ENCODE results near the gene CCSER1. TPM values are rescaled to one million over a fixed set of nuclear protein-coding genes. Genes with fewer than 3 reads are reported as not detected.

Gene CCSER1
- total RNA-seq, 1 experiment from 2014 or later: 0.05 TPM

- intact Hi-C loops (cut with micrococcal nuclease; ENCODE audit: unreplicated experiment): loop anchor here (5.0 to 10.0 kb wide), 2 partner anchors 263 to 336 kb away; no protein-coding TSS in a partner anchor
- no peak for DNase-seq (ENCODE audit: low read depth, low spot score)
- CTCF ChIA-PET: no interaction called here
Measured at GRCh38 chr4:90290345-90290744, 163.2 kb downstream of the CCSER1 start.

GRCh38 chr4:90292438-90292837 lies 165.2 kb downstream of the CCSER1 start:
- H3K27ac ChIP-seq (ENCODE audit: low read length): no peak overlapping the region
- DNase-seq (ENCODE audit: low read depth, low spot score) (no peak), ATAC-seq (no peak)
- no peak overlapping the region for H3K4me3 ChIP-seq (ENCODE audit: low read depth in 2 of 2, low read length in 2 of 2)
- intact Hi-C loops (cut with micrococcal nuclease; ENCODE audit: unreplicated experiment): loop anchor here (5.0 to 10.0 kb wide), 2 partner anchors 265 to 338 kb away; no protein-coding TSS in a partner anchor
- TF ChIP-seq REST (IDR thresholded peaks at IDR 0.05; ENCODE audit: insufficient read depth in 1 of 2, low read depth in 2 of 2, low read length in 1 of 2): no peak
- TF ChIP-seq TCF7L2 (IDR thresholded peaks at IDR 0.05; ENCODE audit: low read depth, low read length): no peak
- no peak for TF ChIP-seq SIN3A (IDR thresholded peaks at IDR 0.05; ENCODE audit: borderline replicate concordance, insufficient read depth, low read depth, low read length)
- no peak for TF ChIP-seq POLR2AphosphoS5 (IDR thresholded peaks at IDR 0.05; ENCODE audit: low read depth, low read length)
- no peak for TF ChIP-seq CTCF (IDR thresholded peaks at IDR 0.05)
- CTCF ChIA-PET: no interaction called here
- in situ Hi-C loops (cut with HindIII; ENCODE audit: low pct_unique_long_range_greater_than_20kb, low sequenced_read_pairs): no loop called here
- BruUV-seq (replicated peaks): no TSS peak
- H3K9me3 ChIP-seq (ENCODE audit: control insufficient read depth, insufficient read depth, low read depth, low read length): no peaks in the 10 kb centered on the region
- no peaks in the 10 kb centered on the region for H3K36me3 ChIP-seq (ENCODE audit: control insufficient read depth, insufficient read depth, low read length)
- no peaks in the 10 kb centered on the region for H3K4me1 ChIP-seq (ENCODE audit: control insufficient read depth, insufficient read depth, low read length)
- H3K27me3 ChIP-seq (ENCODE audit: control insufficient read depth, insufficient read depth, low read length): no peaks in the 10 kb centered on the region
- POLR2A ChIA-PET: no interaction called here

More at GRCh38 chr4:90290345-90290744, 163.2 kb downstream of the CCSER1 start:
- Histone ChIP-seq H3K4me1 (ENCODE audit: control insufficient read depth, insufficient read depth, low read length) (no peaks in the 10 kb centered on the region), H3K27me3 (ENCODE audit: control insufficient read depth, insufficient read depth, low read length) (no peaks in the 10 kb centered on the region), H3K9me3 (ENCODE audit: control insufficient read depth, insufficient read depth, low read depth, low read length) (no peaks in the 10 kb centered on the region), H3K36me3 (ENCODE audit: control insufficient read depth, insufficient read depth, low read length) (no peaks in the 10 kb centered on the region), H3K4me3 (ENCODE audit: low read depth in 2 of 2, low read length in 2 of 2) (no peak overlapping the region), H3K27ac (ENCODE audit: low read length) (no peak overlapping the region)
- POLR2A ChIA-PET: no interaction called here
- no TSS peak for BruUV-seq (replicated peaks)
- ATAC-seq: no peak
- in situ Hi-C loops (cut with HindIII; ENCODE audit: low pct_unique_long_range_greater_than_20kb, low sequenced_read_pairs): no loop called here
- TF ChIP-seq POLR2AphosphoS5 (IDR thresholded peaks at IDR 0.05; ENCODE audit: low read depth, low read length): no peak
- no peak for TF ChIP-seq TCF7L2 (IDR thresholded peaks at IDR 0.05; ENCODE audit: low read depth, low read length)
- no peak for TF ChIP-seq SIN3A (IDR thresholded peaks at IDR 0.05; ENCODE audit: borderline replicate concordance, insufficient read depth, low read depth, low read length)
- TF ChIP-seq CTCF (IDR thresholded peaks at IDR 0.05): no peak
- no peak for TF ChIP-seq REST (IDR thresholded peaks at IDR 0.05; ENCODE audit: insufficient read depth in 1 of 2, low read depth in 2 of 2, low read length in 1 of 2)
